ENCODE results near the gene MARF1.

GRCh38 chr16:15564604-15565339 lies 78.2 kb downstream of the MARF1 start:
- TF ChIP-seq POLR2A (IDR thresholded peaks at IDR 0.05; ENCODE audit: control extremely low read depth in 1 of 2, low read depth in 2 of 2, low read length in 2 of 2) (no peak), CTCF (IDR thresholded peaks at IDR 0.05; ENCODE audit: control extremely low read depth in 1 of 3, insufficient read depth in 1 of 3, low read depth in 1 of 3, low read length in 3 of 3) (no peak), SP1 (IDR thresholded peaks at IDR 0.05; ENCODE audit: low read depth, low read length) (no peak), ATF3 (IDR thresholded peaks at IDR 0.05; ENCODE audit: insufficient read depth, low read depth, low read length) (no peak), ZNF274 (IDR thresholded peaks at IDR 0.05; ENCODE audit: borderline replicate concordance, extremely low read depth, low read length) (no peak), TCF12 (IDR thresholded peaks at IDR 0.05; ENCODE audit: low read depth, low read length) (no peak), POLR2AphosphoS5 (IDR thresholded peaks at IDR 0.05; ENCODE audit: low read depth, low read length) (no peak), EZH2 (IDR thresholded peaks at IDR 0.05; ENCODE audit: low read depth, low read length, severe bottlenecking) (no peak)

Data from H1 (cell line).